Motor neuron (in vitro differentiated cells): ENCODE data around the gene EXOC4. TPM values are rescaled to one million over a fixed set of nuclear protein-coding genes. Genes with fewer than 3 reads are reported as not detected.

Experiments
- ATAC-seq, 8 experiments: fragments of 200-7000 bp; cut with Tn5 transposase; replicated peaks in 6 of 8; 2 replicates each; pipeline ENCODE4 v1.8.0; 2021; ENCODE audit warnings: mild to moderate bottlenecking in 8 of 8, moderate library complexity in 8 of 8
- H3K27ac ChIP-seq, 2 donors: fragments of 250-450 bp; sonication (Bioruptor Pico); 2 replicates each; pipeline ENCODE4 v1.9.0; 2021; ENCODE audit warnings: antibody characterized with exemption in 2 of 2, mild to moderate bottlenecking in 2 of 2, moderate library complexity in 1 of 2
- H3K4me1 ChIP-seq, 2 donors: fragments of 250-450 bp; sonication (Bioruptor Pico); replicated peaks in 1 of 2; 2 replicates each; pipeline ENCODE4 v1.6.1; 2021; ENCODE audit warnings: antibody characterized with exemption in 2 of 2, mild to moderate bottlenecking in 2 of 2, moderate library complexity in 1 of 2
- H3K4me3 ChIP-seq, 5 donors: fragments of 250-450 bp; sonication (Bioruptor Pico); 2 replicates each; pipeline ENCODE4 v1.9.0; 2021; ENCODE audit warnings: antibody characterized with exemption in 5 of 5, mild to moderate bottlenecking in 5 of 5, moderate library complexity in 4 of 5
- WGBS, 10 experiments: fragments of 450-650 bp; shearing (Covaris generic); methylation state at CpG; one replicate each; pipeline ENCODE4 v1.0.0; 2022; 5-methylcytosine and 5-hydroxymethylcytosine counted together
- in situ Hi-C, 9 experiments: fragments of 400-800 bp; cut with MboI; loops; one replicate each; pipeline ENCODE4 v1.15.0; 2021; ENCODE audit warnings: low sequenced_read_pairs in 9 of 9, low pct_unique_long_range_greater_than_20kb in 2 of 9; ENCODE audit not compliant: unreplicated experiment in 9 of 9
- total RNA-seq, 8 experiments: library from RNA; unstranded; fragments of 300-600 nt; gene quantifications; 2 replicates each; pipeline versions ENCODE4 v1.2.3 to v1.2.4, GENCODE V29; 2022

EXOC4 gene
- total RNA-seq, 8 experiments from 2014 or later, result 47.7 to 103 (median 60.2) TPM

- no peak overlapping the region for H3K27ac ChIP-seq
- in situ Hi-C loops, result no loop called here
- ATAC-seq, result no peak
- no peak overlapping the region for H3K4me3 ChIP-seq
- no peaks in the 10 kb centered on the region for H3K4me1 ChIP-seq
- WGBS, 10 experiments, result 74 to 100% (median 95%) methylated on average over 1 to 5 of the region's 5 CpGs
Observed at GRCh38 chr7:133850497-133851280, 597.8 kb downstream of the EXOC4 start.

- ATAC-seq, result no peak
- Histone ChIP-seq H3K4me1 (no peaks in the 10 kb centered on the region), H3K27ac (no peak overlapping the region), H3K4me3 (no peak overlapping the region)
- 86 to 100% (median 100%) methylated on average over 1 to 2 of the region's 2 CpGs; no CpG with 5 or more reads in 2 of the 10 experiments for WGBS, 10 experiments
- in situ Hi-C loops, result no loop called here
Observed at GRCh38 chr7:133851411-133851810, 598.5 kb downstream of the EXOC4 start.

- in situ Hi-C loops, result no loop called here
- Histone ChIP-seq H3K4me3 (no peak overlapping the region), H3K4me1 (peaks cover 0 to 1% of the 10 kb centered on the region in 2 donors), H3K27ac (no peak overlapping the region)
- ATAC-seq, result peak in 5 of 8 experiments; percentile 16 to 78 (median 71)
- WGBS, 10 experiments, result 42 to 90% (median 70%) methylated on average over 1 to 5 of the region's 6 CpGs; no CpG with 5 or more reads in 2 of the 10 experiments
Observed at GRCh38 chr7:133853706-133854276, 600.9 kb downstream of the EXOC4 start.

GRCh38 chr7:133854739-133855138, 601.9 kb downstream of the EXOC4 start:
- peak in 4 of 8 experiments; percentile 39 to 48 (median 42) for ATAC-seq
- H3K4me3 ChIP-seq, result no peak overlapping the region
- in situ Hi-C loops, result no loop called here
- H3K27ac ChIP-seq, result no peak overlapping the region
- peaks cover 0 to 11% of the 10 kb centered on the region in 2 donors for H3K4me1 ChIP-seq

- in situ Hi-C loops, result no loop called here
- Histone ChIP-seq H3K4me3 (no peak overlapping the region), H3K4me1 (peaks cover 0 to 12% of the 10 kb centered on the region in 2 donors), H3K27ac (no peak overlapping the region)
- 58 to 100% (median 100%) methylated on average over 1 to 4 of the region's 23 CpGs; no CpG with 5 or more reads in 3 of the 10 experiments for WGBS, 10 experiments
- no peak for ATAC-seq
Observed at GRCh38 chr7:133857376-133858119, 604.7 kb downstream of the EXOC4 start.

GRCh38 chr7:133858311-133858710, 605.4 kb downstream of the EXOC4 start:
- Histone ChIP-seq H3K4me3 (no peak overlapping the region), H3K27ac (no peak overlapping the region), H3K4me1 (peaks cover 0 to 12% of the 10 kb centered on the region in 2 donors)
- 90 to 100% (median 100%) methylated on average over 2 to 6 of the region's 6 CpGs; no CpG with 5 or more reads in 3 of the 10 experiments for WGBS, 10 experiments
- in situ Hi-C loops, result no loop called here
- ATAC-seq, result no peak

- in situ Hi-C loops, result no loop called here
- WGBS, 10 experiments, result 59 to 100% (median 90%) methylated on average over 2 to 4 of the region's 5 CpGs
- Histone ChIP-seq H3K4me3 (no peak overlapping the region), H3K4me1 (peaks cover 0 to 12% of the 10 kb centered on the region in 2 donors), H3K27ac (peak overlapping the region in 1 of 2 donors; percentile 26)
- ATAC-seq, result peak in 1 of 8 experiments; percentile 31
Observed at GRCh38 chr7:133859231-133859630, 606.4 kb downstream of the EXOC4 start.

- no peak overlapping the region for H3K27ac ChIP-seq
- WGBS, 10 experiments, result 13 to 100% (median 83%) methylated on average over 1 to 6 of the region's 6 CpGs
- in situ Hi-C loops, result no loop called here
Observed at GRCh38 chr7:133859871-133860450, 607.1 kb downstream of the EXOC4 start.

GRCh38 chr7:133860628-133861335, 607.9 kb downstream of the EXOC4 start:
- no peak for ATAC-seq
- WGBS, 10 experiments, result 56 to 100% (median 100%) methylated on average over 1 of the region's 1 CpG; no CpG with 5 or more reads in 4 of the 10 experiments
- Histone ChIP-seq H3K27ac (no peak overlapping the region), H3K4me1 (peaks cover 0 to 12% of the 10 kb centered on the region in 2 donors), H3K4me3 (no peak overlapping the region)
- in situ Hi-C loops, result no loop called here

More at GRCh38 chr7:133859871-133860450, 607.1 kb downstream of the EXOC4 start:
- peaks cover 0 to 12% of the 10 kb centered on the region in 2 donors for H3K4me1 ChIP-seq
- ATAC-seq, result peak in 1 of 8 experiments; percentile 67
- no peak overlapping the region for H3K4me3 ChIP-seq

- WGBS, 10 experiments, result 83 to 100% (median 94%) methylated on average over 1 to 4 of the region's 4 CpGs; no CpG with 5 or more reads in 1 of the 10 experiments
- Histone ChIP-seq H3K27ac (no peak overlapping the region), H3K4me1 (peaks cover 0 to 12% of the 10 kb centered on the region in 2 donors), H3K4me3 (no peak overlapping the region)
- in situ Hi-C loops, result no loop called here
- no peak for ATAC-seq
Observed at GRCh38 chr7:133861876-133862275, 609.0 kb downstream of the EXOC4 start.

GRCh38 chr7:133863362-133864061, 610.6 kb downstream of the EXOC4 start:
- no peak overlapping the region for H3K27ac ChIP-seq
- WGBS, 10 experiments, result 75 to 100% (median 100%) methylated on average over 1 of the region's 1 CpG; no CpG with 5 or more reads in 3 of the 10 experiments
- peak in 1 of 8 experiments; percentile 52 for ATAC-seq
- peaks cover 0 to 12% of the 10 kb centered on the region in 2 donors for H3K4me1 ChIP-seq
- in situ Hi-C loops, result no loop called here
- H3K4me3 ChIP-seq, result no peak overlapping the region

GRCh38 chr7:133869556-133869955, 616.7 kb downstream of the EXOC4 start:
- in situ Hi-C loops, result no loop called here
- H3K4me1 ChIP-seq, result peaks cover 0 to 3% of the 10 kb centered on the region in 2 donors
- no peak for ATAC-seq
- H3K27ac ChIP-seq, result no peak overlapping the region
- 83 to 100% (median 93%) methylated on average over 1 of the region's 1 CpG; no CpG with 5 or more reads in 6 of the 10 experiments for WGBS, 10 experiments
- no peak overlapping the region for H3K4me3 ChIP-seq
